Stimulated activated effector memory CD8-positive, alpha-beta T cell treated with anti-CD3 and anti-CD28 coated beads, Interleukin-12 subunit alpha, Interleukin-12 subunit beta, amount 100 ng/mL, for 72 hours (primary cell): ENCODE measurements around the gene GTF2IRD1.
"Not testable (repeated sequence)": the region's sequence is repeated elsewhere in the genome, so short reads cannot be mapped to it uniquely, and the experiment has no call there.

Source experiments
- ATAC-seq: fragments of 150-1000 bp; cut with Tn5 transposase; 2 replicates; pipeline ENCODE4 v1.10.0; 2021
- DNase-seq, 2 donors: peaks; one replicate each; pipeline ENCODE4 v3.0.0; 2021 to 2022; ENCODE audit warnings: low spot score in 2 of 2
- H3K27ac Mint-ChIP-seq: one replicate; pipeline ENCODE4 v1.8.0; 2022; ENCODE audit warnings: mild to moderate bottlenecking, mixed read lengths
- H3K36me3 Mint-ChIP-seq: one replicate; pipeline ENCODE4 v1.8.0; 2022; ENCODE audit warnings: mild to moderate bottlenecking, mixed read lengths
- H3K4me1 Mint-ChIP-seq: one replicate; pipeline ENCODE4 v1.8.0; 2022; ENCODE audit warnings: mixed read lengths
- H3K4me3 Mint-ChIP-seq: one replicate; pipeline ENCODE4 v1.8.0; 2022; ENCODE audit warnings: mild to moderate bottlenecking, mixed read lengths
- H3K9me3 Mint-ChIP-seq: one replicate; pipeline ENCODE4 v1.8.0; 2022; ENCODE audit warnings: mixed read lengths

Gene GTF2IRD1

DNA sequence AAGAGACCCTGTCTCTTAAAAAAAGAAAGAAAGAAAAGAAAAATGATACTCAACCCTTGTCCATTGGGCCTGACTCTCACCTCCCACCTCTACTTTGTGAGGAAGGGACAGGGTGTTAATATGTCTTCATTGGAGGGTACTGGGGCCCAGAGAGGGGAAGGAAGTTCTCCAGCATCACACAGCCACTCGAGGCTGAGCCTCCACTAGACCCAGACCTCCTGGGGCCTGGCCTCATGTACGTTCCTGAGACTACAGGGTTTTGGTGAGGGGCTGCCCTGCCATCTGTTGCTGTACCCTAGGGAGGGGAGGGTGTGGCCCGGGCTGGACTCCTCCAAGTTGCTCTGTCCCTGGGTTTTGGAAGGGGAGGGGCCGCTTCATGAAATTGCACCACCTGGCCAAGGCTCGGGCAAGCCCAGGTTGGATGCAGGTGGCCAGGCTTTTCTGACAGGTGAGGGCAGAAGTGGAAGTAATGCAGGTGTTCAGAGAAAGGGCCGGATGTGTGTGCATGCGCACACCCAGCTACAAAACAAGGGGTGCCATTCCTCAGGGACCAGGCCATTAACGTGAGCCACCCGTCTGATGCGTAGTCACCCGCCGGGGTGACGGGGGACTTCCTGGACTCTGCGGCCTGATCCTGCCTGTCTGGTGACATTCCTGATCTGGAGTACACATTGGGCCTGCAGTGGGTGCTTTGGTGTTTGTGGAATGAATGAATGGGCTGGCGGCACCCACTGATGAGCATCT, 21.7 kb downstream of the GTF2IRD1 start:
- no peak for DNase-seq
- Mint-ChIP-seq H3K4me3 (no peak overlapping the region), H3K4me1 (no peaks in the 10 kb centered on the region), H3K9me3 (no peaks in the 10 kb centered on the region), H3K27ac (no peak overlapping the region), H3K36me3 (no peaks in the 10 kb centered on the region)
- no peak for ATAC-seq

- Mint-ChIP-seq H3K27ac (no peak overlapping the region), H3K9me3 (no peaks in the 10 kb centered on the region), H3K4me1 (no peaks in the 10 kb centered on the region), H3K36me3 (no peaks in the 10 kb centered on the region), H3K4me3 (no peak overlapping the region)
- DNase-seq (no peak), ATAC-seq (no peak)
These were observed 22.3 kb downstream of the GTF2IRD1 start for GRCh38 chr7:74475987-74476350.

DNA sequence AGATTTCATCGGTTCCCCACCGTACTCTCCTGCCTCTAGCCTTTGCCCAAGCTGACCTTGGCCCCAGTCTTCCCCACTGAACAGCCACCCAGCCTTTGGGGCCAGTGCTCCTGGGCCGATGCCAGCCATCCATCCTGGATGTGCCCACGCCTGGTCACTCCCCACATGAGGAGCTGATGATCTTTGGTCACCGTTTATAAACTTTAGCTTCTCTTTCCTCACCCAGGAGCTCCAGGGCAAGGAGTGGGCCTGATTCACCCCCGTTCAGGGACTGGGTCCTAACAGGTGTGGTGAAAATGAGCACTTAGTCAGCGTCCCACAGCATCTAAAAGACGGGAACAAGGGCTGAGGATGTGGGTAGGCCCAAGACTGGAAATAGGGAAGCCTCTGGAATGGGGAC, 22.9 kb downstream of the GTF2IRD1 start:
- no peaks in the 10 kb centered on the region for H3K36me3 Mint-ChIP-seq
- DNase-seq (no peak), ATAC-seq (no peak)
- no peak overlapping the region for H3K27ac Mint-ChIP-seq
- no peaks in the 10 kb centered on the region for H3K9me3 Mint-ChIP-seq
- H3K4me3 Mint-ChIP-seq = no peak overlapping the region
- H3K4me1 Mint-ChIP-seq = no peaks in the 10 kb centered on the region

DNA sequence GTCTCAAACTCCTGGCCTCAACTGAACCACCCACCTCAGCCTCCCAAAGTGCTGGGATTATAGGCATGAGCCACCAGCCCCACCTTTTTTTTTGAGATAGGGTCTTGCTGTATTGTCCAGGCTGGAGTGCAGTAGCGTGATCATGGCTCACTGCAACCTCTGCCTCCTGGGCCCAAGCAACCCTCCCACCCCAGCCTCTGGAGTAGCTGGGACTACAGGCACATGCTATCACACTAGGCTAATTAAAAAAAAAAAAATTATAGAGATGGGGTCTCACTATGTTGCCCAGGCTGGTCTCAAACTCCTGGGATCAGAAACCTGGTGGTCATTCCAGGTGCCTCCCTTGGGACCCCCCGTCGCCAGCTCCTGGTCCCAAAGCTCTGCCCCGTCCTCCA, 25.0 kb downstream of the GTF2IRD1 start:
- Mint-ChIP-seq H3K4me3 (no peak overlapping the region), H3K27ac (no peak overlapping the region), H3K4me1 (no peaks in the 10 kb centered on the region), H3K9me3 (no peaks in the 10 kb centered on the region), H3K36me3 (no peaks in the 10 kb centered on the region)
- no peak for ATAC-seq
- DNase-seq = no peak

GRCh38 chr7:74479066-74479781, 25.5 kb downstream of the GTF2IRD1 start:
- Mint-ChIP-seq H3K27ac (no peak overlapping the region), H3K36me3 (no peaks in the 10 kb centered on the region), H3K4me1 (no peaks in the 10 kb centered on the region), H3K4me3 (no peak overlapping the region), H3K9me3 (no peaks in the 10 kb centered on the region)
- ATAC-seq (no peak), DNase-seq (no peak)

DNA sequence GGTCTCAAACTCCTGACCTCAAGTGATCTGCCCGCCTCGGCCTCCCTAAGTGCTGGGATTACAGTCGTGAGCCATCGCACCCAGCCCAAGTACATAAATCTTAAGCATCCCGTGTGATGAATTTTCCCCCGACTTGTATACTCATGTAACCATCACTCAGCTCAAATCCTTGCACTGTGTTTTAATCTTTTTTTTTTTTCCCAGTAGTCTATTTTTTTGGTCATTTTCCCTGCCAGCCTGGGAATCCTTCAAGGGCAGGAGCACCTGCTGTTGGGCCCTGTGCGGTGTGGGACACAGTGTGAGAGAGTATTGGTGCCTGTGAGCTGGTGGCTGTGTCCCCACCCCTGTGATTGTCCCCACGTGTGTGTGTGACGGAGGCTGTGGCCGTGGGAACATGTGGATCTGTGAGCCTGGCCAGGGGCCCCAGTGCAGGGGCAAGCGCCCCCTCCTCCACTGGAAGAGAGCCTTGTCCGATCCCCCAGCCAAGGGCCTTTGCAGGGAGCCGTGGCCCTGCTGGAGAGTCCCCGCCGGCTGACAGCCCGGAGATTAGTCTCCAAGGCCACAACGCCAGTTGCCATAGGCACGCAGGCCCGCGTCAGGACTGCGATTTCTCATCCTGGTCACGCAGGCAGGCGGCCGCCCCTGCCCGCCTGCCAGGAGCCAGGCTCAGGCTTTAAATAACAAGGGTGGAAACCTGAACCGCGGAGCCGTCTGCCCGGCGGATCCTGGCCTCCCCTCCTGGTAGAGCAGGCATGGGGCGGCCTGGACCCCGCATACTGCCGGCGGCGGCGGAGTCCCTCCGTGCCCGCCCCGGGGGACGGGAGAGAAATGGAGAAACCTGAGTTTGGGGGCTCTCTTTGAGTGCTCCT, 26.5 kb downstream of the GTF2IRD1 start:
- Mint-ChIP-seq H3K4me3 (no peak overlapping the region), H3K9me3 (no peaks in the 10 kb centered on the region)

GRCh38 chr7:74480861-74481417, 27.2 kb downstream of the GTF2IRD1 start:
- no peak overlapping the region for H3K4me3 Mint-ChIP-seq
- no peaks in the 10 kb centered on the region for H3K9me3 Mint-ChIP-seq
- no peaks in the 10 kb centered on the region for H3K4me1 Mint-ChIP-seq
- no peak for ATAC-seq
- no peak overlapping the region for H3K27ac Mint-ChIP-seq
- H3K36me3 Mint-ChIP-seq = no peaks in the 10 kb centered on the region
- DNase-seq = no peak

More for the DNA sequence above, 26.5 kb downstream of the GTF2IRD1 start:
- no peaks in the 10 kb centered on the region for H3K36me3 Mint-ChIP-seq
- H3K4me1 Mint-ChIP-seq = no peaks in the 10 kb centered on the region
- no peak for DNase-seq
- no peak overlapping the region for H3K27ac Mint-ChIP-seq
- ATAC-seq = no peak

DNA sequence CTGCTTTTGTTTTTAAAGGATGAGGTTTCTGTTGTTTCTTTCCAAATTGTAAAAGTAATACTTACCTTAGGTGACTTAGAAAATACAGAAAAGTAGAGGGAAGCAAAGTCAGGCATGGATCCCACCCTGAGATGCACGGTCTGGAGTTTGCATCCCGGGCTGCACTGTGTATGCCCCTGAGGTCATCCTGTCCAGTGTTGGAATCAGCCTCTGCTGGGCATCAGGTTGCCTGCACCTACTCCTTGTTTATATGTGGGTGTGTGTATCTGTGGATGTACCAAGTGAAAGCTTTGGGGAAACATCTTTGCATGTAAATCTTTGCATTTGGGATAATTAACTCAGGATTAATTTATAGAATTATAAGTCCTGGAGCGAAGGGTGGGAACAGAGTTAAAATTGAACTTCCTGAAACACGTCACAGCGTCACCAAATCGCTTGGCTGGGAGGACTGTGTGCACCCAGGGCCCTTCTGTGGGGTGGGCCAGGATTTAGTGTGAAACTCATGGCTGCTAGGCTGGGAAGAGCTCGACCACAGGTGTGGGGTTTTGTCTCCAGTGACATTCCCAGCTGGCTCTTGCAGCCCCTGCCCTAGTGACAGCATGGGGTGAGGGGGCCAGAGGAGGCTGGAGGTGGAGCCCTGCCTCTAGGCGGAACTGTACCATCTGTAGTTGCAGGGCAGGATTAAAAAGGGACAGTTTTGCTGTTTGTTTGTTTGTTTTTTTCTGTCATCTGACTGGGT, 27.9 kb downstream of the GTF2IRD1 start:
- DNase-seq (no peak), ATAC-seq (no peak)
- Mint-ChIP-seq H3K36me3 (no peaks in the 10 kb centered on the region), H3K27ac (no peak overlapping the region), H3K4me3 (no peak overlapping the region), H3K9me3 (no peaks in the 10 kb centered on the region), H3K4me1 (no peaks in the 10 kb centered on the region)

GRCh38 chr7:74482197-74482467, 28.4 kb downstream of the GTF2IRD1 start:
- no peaks in the 10 kb centered on the region for H3K9me3 Mint-ChIP-seq
- H3K27ac Mint-ChIP-seq = no peak overlapping the region
- no peaks in the 10 kb centered on the region for H3K36me3 Mint-ChIP-seq
- no peak overlapping the region for H3K4me3 Mint-ChIP-seq
- ATAC-seq (no peak), DNase-seq (no peak)
- H3K4me1 Mint-ChIP-seq = no peaks in the 10 kb centered on the region

DNA sequence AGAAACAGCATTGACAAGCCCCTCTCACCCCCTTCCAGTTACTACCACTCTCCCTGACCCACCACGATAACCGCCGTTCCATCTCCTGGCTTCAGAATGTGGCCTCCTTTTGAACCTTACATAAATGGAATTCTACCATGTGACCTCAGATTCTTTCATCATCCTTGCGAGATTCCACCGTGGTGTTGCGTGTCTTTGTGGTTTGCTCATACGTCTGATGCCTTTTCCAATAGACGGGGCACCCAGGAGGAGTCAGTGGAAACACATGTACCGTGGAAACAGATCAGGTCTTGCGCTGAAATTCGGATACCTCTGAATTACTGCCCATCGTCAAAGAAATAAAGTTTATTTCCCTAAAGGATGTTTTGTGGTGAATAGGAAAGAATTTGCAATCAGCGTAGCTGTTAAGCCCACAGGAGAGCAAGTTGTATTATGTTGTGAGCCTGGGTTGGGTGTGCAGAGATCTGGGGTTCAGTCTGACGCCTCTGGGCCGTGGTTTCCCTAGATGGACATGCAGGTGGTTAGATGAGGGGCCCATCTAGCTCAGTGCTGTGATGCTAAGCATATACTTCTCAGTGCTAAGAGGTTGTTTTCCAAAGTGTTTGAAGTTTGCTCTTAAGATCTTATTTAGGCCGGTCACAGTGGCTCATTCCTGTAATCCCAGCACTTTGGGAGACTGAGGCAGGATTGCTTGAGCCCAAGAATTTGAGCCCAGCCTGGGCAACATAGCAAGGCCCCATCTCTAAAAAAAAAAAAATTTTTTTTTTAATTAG, 29.1 kb downstream of the GTF2IRD1 start:
- no peaks in the 10 kb centered on the region for H3K9me3 Mint-ChIP-seq
- H3K4me1 Mint-ChIP-seq = no peaks in the 10 kb centered on the region
- no peaks in the 10 kb centered on the region for H3K36me3 Mint-ChIP-seq
- no peak for DNase-seq
- no peak for ATAC-seq
- H3K4me3 Mint-ChIP-seq = no peak overlapping the region
- H3K27ac Mint-ChIP-seq = no peak overlapping the region

GRCh38 chr7:74483402-74484336, 30.0 kb downstream of the GTF2IRD1 start:
- no peak overlapping the region for H3K27ac Mint-ChIP-seq
- DNase-seq = no peak

DNA sequence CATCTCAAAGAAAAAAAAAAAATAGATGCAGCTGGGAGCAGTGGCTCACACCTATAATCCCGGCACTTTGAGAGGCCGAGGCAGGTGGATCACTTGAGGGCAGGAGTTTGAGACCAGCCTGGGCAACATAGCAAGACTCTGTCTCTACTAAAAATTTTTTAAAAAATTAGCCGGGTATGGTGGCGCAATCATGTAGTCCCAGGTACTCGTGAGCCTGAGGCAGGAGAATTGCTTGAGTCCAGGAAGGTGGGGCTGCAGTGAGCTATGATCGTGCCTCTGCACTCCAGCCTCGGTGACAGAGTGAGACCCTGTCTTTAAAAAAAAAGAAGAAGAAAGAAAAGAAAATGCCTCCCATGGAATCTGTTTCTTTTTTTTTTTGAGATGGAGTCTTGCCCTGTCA, 31.9 kb downstream of the GTF2IRD1 start:
- H3K9me3 Mint-ChIP-seq = no peaks in the 10 kb centered on the region
- no peaks in the 10 kb centered on the region for H3K36me3 Mint-ChIP-seq
- no peak overlapping the region for H3K27ac Mint-ChIP-seq
- no peak overlapping the region for H3K4me3 Mint-ChIP-seq
- no peak for DNase-seq
- H3K4me1 Mint-ChIP-seq = no peaks in the 10 kb centered on the region
- no peak for ATAC-seq

More at GRCh38 chr7:74483402-74484336, 30.0 kb downstream of the GTF2IRD1 start:
- H3K9me3 Mint-ChIP-seq = no peaks in the 10 kb centered on the region
- ATAC-seq = no peak
- H3K4me1 Mint-ChIP-seq = no peaks in the 10 kb centered on the region
- no peaks in the 10 kb centered on the region for H3K36me3 Mint-ChIP-seq
- H3K4me3 Mint-ChIP-seq = no peak overlapping the region

DNA sequence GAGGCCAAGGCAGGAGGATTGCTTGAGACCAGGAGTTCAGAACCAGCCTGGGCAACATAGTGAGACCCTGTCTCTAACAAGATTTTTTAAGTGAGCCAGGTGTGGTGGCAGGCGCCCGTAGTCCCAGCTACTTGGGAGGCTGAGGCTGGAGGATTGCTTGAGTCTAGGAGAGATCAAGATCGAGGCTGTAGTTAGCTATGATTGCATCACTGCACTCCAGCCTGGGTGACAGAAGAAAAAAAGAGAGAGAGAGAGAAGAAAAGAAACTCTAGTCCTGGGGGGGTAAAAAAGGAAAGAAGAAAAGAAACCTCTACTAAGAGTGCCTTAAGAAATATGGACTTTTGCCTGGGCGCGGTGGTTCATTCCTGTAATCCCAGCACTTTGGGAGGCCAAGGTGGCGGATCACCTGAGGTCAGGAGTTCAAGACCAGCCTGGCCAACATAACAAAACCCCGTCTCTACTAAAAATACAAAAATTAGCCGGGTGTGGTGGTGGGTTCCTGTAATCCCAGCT, 34.9 kb downstream of the GTF2IRD1 start:
- not testable (repeated sequence) for ATAC-seq, H3K36me3 Mint-ChIP-seq, H3K9me3 Mint-ChIP-seq, H3K4me3 Mint-ChIP-seq, DNase-seq, H3K4me1 Mint-ChIP-seq
- peak overlapping the region; percentile 33 for H3K27ac Mint-ChIP-seq
